Naive thymus-derived CD8-positive, alpha-beta T cell (primary cell): ENCODE results near the gene UTS2R. TPM values are rescaled to one million over a fixed set of nuclear protein-coding genes. Genes with fewer than 3 reads are reported as not detected.
"Not testable (repeated sequence)": the region's sequence is repeated elsewhere in the genome, so short reads cannot be mapped to it uniquely, and the experiment has no call there.

Source experiments
- ATAC-seq, 2 donors: fragments of 150-1000 bp; cut with Tn5 transposase in 1 of 2; sonication (Bioruptor Pico), chemical (Tn5 transposase) in 1 of 2; 1 replicate in 1 of 2; 2 replicates in 1 of 2; pipeline ENCODE4 v1.10.0; 2021; ENCODE audit warnings: mild to moderate bottlenecking in 2 of 2, moderate library complexity in 2 of 2
- POLR2A ChIA-PET: fragments of 350-600 bp; sonication (Branson Sonifier 250); formaldehyde crosslinking; loops from one replicate; lab custom pipeline; 2021; ENCODE audit warnings: antibody characterized with exemption; lab: Charles Lee
- DNase-seq, 10 donors: peaks; one replicate each; pipeline versions ENCODE4 v3.0.0 to v3.0.0-alpha.2; 2020 to 2022
- H3K27ac Mint-ChIP-seq, 10 donors: one replicate each; pipeline ENCODE4 v1.8.0; 2020 to 2022; ENCODE audit warnings: mild to moderate bottlenecking in 10 of 10, mixed read lengths in 10 of 10, moderate library complexity in 4 of 10, inconsistent platforms in 1 of 10
- H3K27me3 Mint-ChIP-seq, 5 donors: one replicate each; pipeline ENCODE4 v1.8.0; 2021 to 2022; ENCODE audit warnings: mixed read lengths in 5 of 5
- H3K36me3 Mint-ChIP-seq, 3 donors: one replicate each; pipeline ENCODE4 v1.8.0; 2020 to 2022; ENCODE audit warnings: mixed read lengths in 3 of 3, mild to moderate bottlenecking in 2 of 3, inconsistent platforms in 1 of 3
- H3K4me1 Mint-ChIP-seq, 4 donors: one replicate each; pipeline ENCODE4 v1.8.0; 2021 to 2022; ENCODE audit warnings: mixed read lengths in 4 of 4
- H3K4me3 Mint-ChIP-seq, 10 donors: one replicate each; pipeline ENCODE4 v1.8.0; 2020 to 2022; ENCODE audit warnings: mild to moderate bottlenecking in 10 of 10, mixed read lengths in 10 of 10, moderate library complexity in 6 of 10, inconsistent platforms in 1 of 10
- H3K9me3 Mint-ChIP-seq, 9 donors: one replicate each; pipeline ENCODE4 v1.8.0; 2020 to 2022; ENCODE audit warnings: mixed read lengths in 9 of 9, mild to moderate bottlenecking in 3 of 9, inconsistent platforms in 1 of 9, moderate library complexity in 1 of 9
- polyA plus RNA-seq, 3 donors: library from polyadenylated mRNA; unstranded; fragments of 300-500 nt; fragmentation: Illumina TruSeq; gene quantifications; one replicate each; pipeline ENCODE4 v1.2.3, GENCODE V29; 2021
- total RNA-seq, 8 experiments: library from RNA in 2 of 8; stranded (reverse) in 2 of 8; gene quantifications; one replicate each; pipeline ENCODE4 v1.2.3 and lab custom pipeline; 2021 to 2026

Gene UTS2R
- total and polyA plus RNA-seq, 5 experiments from 2014 or later = not detected

GRCh38 chr17:82375359-82376041 lies 3.9 kb downstream of the UTS2R start:
- no peak for ATAC-seq
- POLR2A ChIA-PET = no interaction called here

GRCh38 chr17:82376042-82376730 lies 4.6 kb downstream of the UTS2R start:
- POLR2A ChIA-PET = no interaction called here
- no peak for ATAC-seq
- Mint-ChIP-seq H3K27me3 (peaks cover 21 to 60% (median 29%) of the 10 kb centered on the region in 5 donors), H3K27ac (no peak overlapping the region), H3K4me1 (peaks cover 4 to 11% (median 7%) of the 10 kb centered on the region in 4 donors), H3K4me3 (no peak overlapping the region), H3K36me3 (peaks cover 0 to 2% (median 0%) of the 10 kb centered on the region in 3 donors), H3K9me3 (no peaks in the 10 kb centered on the region)
- DNase-seq = no peak

More at GRCh38 chr17:82375359-82376041, 3.9 kb downstream of the UTS2R start:
- no peak overlapping the region for H3K4me3 Mint-ChIP-seq
- no peaks in the 10 kb centered on the region for H3K9me3 Mint-ChIP-seq
- peaks cover 7 to 18% (median 13%) of the 10 kb centered on the region in 4 donors for H3K4me1 Mint-ChIP-seq
- no peak overlapping the region for H3K27ac Mint-ChIP-seq
- H3K27me3 Mint-ChIP-seq = peaks cover 20 to 62% (median 32%) of the 10 kb centered on the region in 5 donors
- DNase-seq = no peak
- H3K36me3 Mint-ChIP-seq = peaks cover 0 to 5% (median 0%) of the 10 kb centered on the region in 3 donors

GRCh38 chr17:82377294-82377693 lies 5.7 kb downstream of the UTS2R start:
- ATAC-seq, H3K4me3 Mint-ChIP-seq, H3K27ac Mint-ChIP-seq, DNase-seq, H3K9me3 Mint-ChIP-seq, POLR2A ChIA-PET, H3K36me3 Mint-ChIP-seq: not testable (repeated sequence)
- H3K4me1 Mint-ChIP-seq = peaks cover 4 to 10% (median 7%) of the 10 kb centered on the region in 4 donors
- H3K27me3 Mint-ChIP-seq = peaks cover 23 to 64% (median 32%) of the 10 kb centered on the region in 5 donors

- H3K4me1 Mint-ChIP-seq = peaks cover 0 to 6% (median 2%) of the 10 kb centered on the region in 4 donors
- ATAC-seq = no peak
- no peak overlapping the region for H3K4me3 Mint-ChIP-seq
- no peaks in the 10 kb centered on the region for H3K9me3 Mint-ChIP-seq
- DNase-seq = no peak
- peaks cover 17 to 56% (median 26%) of the 10 kb centered on the region in 5 donors for H3K27me3 Mint-ChIP-seq
- H3K27ac Mint-ChIP-seq = no peak overlapping the region
- H3K36me3 Mint-ChIP-seq = no peaks in the 10 kb centered on the region
- POLR2A ChIA-PET = interaction anchor here (0.6 kb wide), 1 partner anchor 234 kb away, joined by 3 read pairs; no protein-coding TSS in a partner anchor
Measured at GRCh38 chr17:82377924-82378740, 6.6 kb downstream of the UTS2R start.

- no peak overlapping the region for H3K4me3 Mint-ChIP-seq
- POLR2A ChIA-PET = interaction anchor here (0.6 kb wide), 1 partner anchor 234 kb away, joined by 3 read pairs; no protein-coding TSS in a partner anchor
- H3K9me3 Mint-ChIP-seq = no peaks in the 10 kb centered on the region
- ATAC-seq = no peak
- peak overlapping the region in 1 of 10 donors; percentile 54 for H3K27ac Mint-ChIP-seq
- DNase-seq = no peak
- H3K4me1 Mint-ChIP-seq = peaks cover 0 to 6% (median 0%) of the 10 kb centered on the region in 4 donors
- peaks cover 15 to 53% (median 22%) of the 10 kb centered on the region in 5 donors for H3K27me3 Mint-ChIP-seq
- no peaks in the 10 kb centered on the region for H3K36me3 Mint-ChIP-seq
Measured at GRCh38 chr17:82378741-82379021, 7.1 kb downstream of the UTS2R start.

GRCh38 chr17:82380860-82381702 lies 9.5 kb downstream of the UTS2R start:
- Mint-ChIP-seq H3K4me1 (peaks cover 0 to 6% (median 0%) of the 10 kb centered on the region in 4 donors), H3K4me3 (no peak overlapping the region), H3K27ac (no peak overlapping the region), H3K9me3 (no peaks in the 10 kb centered on the region), H3K36me3 (no peaks in the 10 kb centered on the region), H3K27me3 (peaks cover 15 to 43% (median 22%) of the 10 kb centered on the region in 5 donors)
- ATAC-seq (no peak), DNase-seq (no peak)
- POLR2A ChIA-PET = no interaction called here

GRCh38 chr17:82381703-82382009 lies 10.1 kb downstream of the UTS2R start:
- H3K9me3 Mint-ChIP-seq, DNase-seq, ATAC-seq, POLR2A ChIA-PET, H3K4me3 Mint-ChIP-seq, H3K4me1 Mint-ChIP-seq, H3K36me3 Mint-ChIP-seq: not testable (repeated sequence)
- Mint-ChIP-seq H3K27me3 (peaks cover 15 to 43% (median 20%) of the 10 kb centered on the region in 5 donors), H3K27ac (peak overlapping the region in 1 of 10 donors; percentile 17)

- H3K27ac Mint-ChIP-seq, H3K4me1 Mint-ChIP-seq, DNase-seq, H3K4me3 Mint-ChIP-seq, H3K36me3 Mint-ChIP-seq, ATAC-seq, H3K9me3 Mint-ChIP-seq: not testable (repeated sequence)
- POLR2A ChIA-PET = interaction anchor here (0.7 kb wide), 1 partner anchor 246 kb away, joined by 4 read pairs; no protein-coding TSS in a partner anchor
- H3K27me3 Mint-ChIP-seq = peaks cover 14 to 41% (median 19%) of the 10 kb centered on the region in 5 donors
Measured at GRCh38 chr17:82382220-82382932, 10.8 kb downstream of the UTS2R start.

GRCh38 chr17:82382933-82383255 lies 11.3 kb downstream of the UTS2R start:
- DNase-seq (no peak), ATAC-seq (no peak)
- Mint-ChIP-seq H3K4me1 (peaks cover 3 to 9% (median 7%) of the 10 kb centered on the region in 4 donors), H3K4me3 (no peak overlapping the region), H3K9me3 (no peaks in the 10 kb centered on the region), H3K36me3 (no peaks in the 10 kb centered on the region), H3K27ac (no peak overlapping the region), H3K27me3 (peaks cover 14 to 36% (median 18%) of the 10 kb centered on the region in 5 donors)
- POLR2A ChIA-PET = no interaction called here

GRCh38 chr17:82383411-82383810 lies 11.8 kb downstream of the UTS2R start:
- Mint-ChIP-seq H3K27me3 (peaks cover 14 to 32% (median 18%) of the 10 kb centered on the region in 5 donors), H3K9me3 (no peaks in the 10 kb centered on the region), H3K27ac (no peak overlapping the region), H3K4me1 (peaks cover 3 to 10% (median 7%) of the 10 kb centered on the region in 4 donors), H3K4me3 (no peak overlapping the region), H3K36me3 (no peaks in the 10 kb centered on the region)
- POLR2A ChIA-PET = no interaction called here
- DNase-seq = no peak
- ATAC-seq = no peak

- Mint-ChIP-seq H3K36me3 (no peaks in the 10 kb centered on the region), H3K9me3 (no peaks in the 10 kb centered on the region), H3K27ac (peak overlapping the region in 1 of 10 donors; percentile 43), H3K4me3 (no peak overlapping the region), H3K27me3 (peaks cover 11 to 28% (median 15%) of the 10 kb centered on the region in 5 donors), H3K4me1 (peaks cover 3 to 10% (median 7%) of the 10 kb centered on the region in 4 donors)
- peak in 1 of 10 donors; percentile 26 for DNase-seq
- no peak for ATAC-seq
- POLR2A ChIA-PET = interaction anchor here (0.6 kb wide), 1 partner anchor 141 kb away, joined by 3 read pairs; no protein-coding TSS in a partner anchor
Measured at GRCh38 chr17:82384051-82384729, 12.6 kb downstream of the UTS2R start.
